H54 (cell line): ENCODE measurements around the gene DGLUCY.
"Not testable (repeated sequence)": the region's sequence is repeated elsewhere in the genome, so short reads cannot be mapped to it uniquely, and the experiment has no call there.

ENCODE experiments used
- DNase-seq: peaks from one replicate; pipeline ENCODE4 v3.0.0; 2011; ENCODE audit warnings: low spot score, mixed read lengths; ENCODE audit not compliant: insufficient read length
- FAIRE-seq: peaks from 3 replicates; lab custom pipeline; 2011; peaks lifted over from hg19 to GRCh38; lab: Jason Lieb, UNC
- POLR2A ChIP-seq: IDR thresholded peaks from 2 replicates; pipeline ENCODE4 v1.6.1; 2011; ENCODE audit warnings: low read depth, mild to moderate bottlenecking, low read length

DGLUCY gene

DNA sequence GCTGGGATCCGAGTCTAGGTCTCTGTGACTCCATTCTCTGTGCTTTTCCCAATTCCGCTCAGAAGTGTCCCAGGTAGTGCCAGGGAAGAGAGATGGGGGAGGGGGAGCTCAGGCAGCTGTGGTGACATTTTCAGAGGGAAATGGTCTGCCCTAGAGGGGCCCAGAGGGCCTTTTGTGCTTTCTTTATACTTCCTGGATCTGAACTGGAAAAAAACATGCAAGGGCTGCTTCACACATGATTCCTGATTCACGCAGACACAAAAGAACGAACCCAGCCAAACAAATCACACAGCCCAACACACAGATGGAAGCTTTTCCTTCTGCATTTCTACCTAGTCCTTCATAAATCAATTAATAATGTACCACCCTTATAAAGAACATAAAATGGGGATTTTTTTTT, 104.1 kb downstream of the DGLUCY start:
- FAIRE-seq: no peak

GRCh38 chr14:91219517-91220389, 105.9 kb downstream of the DGLUCY start:
- DNase-seq (no peak), FAIRE-seq (no peak)
- TF ChIP-seq POLR2A: no peak

More for the DNA sequence above, 104.1 kb downstream of the DGLUCY start:
- TF ChIP-seq POLR2A: no peak
- no peak for DNase-seq

DNA sequence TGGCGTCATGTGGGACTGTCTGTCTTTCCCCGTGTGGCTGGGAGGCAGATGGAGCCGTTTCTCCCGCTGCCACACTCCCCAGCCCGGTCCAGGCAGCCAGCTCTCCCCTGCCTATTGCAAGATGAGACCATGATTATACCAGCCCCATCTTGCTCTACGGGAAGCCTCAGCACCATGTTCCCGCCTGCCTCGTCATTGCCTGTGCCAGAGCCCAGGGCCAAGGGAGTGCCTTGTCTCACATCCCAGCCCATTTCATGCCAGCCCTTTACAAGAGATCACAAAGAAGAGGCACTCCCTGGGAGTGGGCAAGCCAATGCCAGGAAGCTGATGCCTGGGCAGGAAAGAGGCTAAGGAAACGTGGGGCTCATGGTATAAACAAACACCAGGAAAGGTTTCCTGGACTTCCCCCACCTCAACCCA, 106.7 kb downstream of the DGLUCY start:
- DNase-seq (no peak), FAIRE-seq (no peak)
- no peak for TF ChIP-seq POLR2A

DNA sequence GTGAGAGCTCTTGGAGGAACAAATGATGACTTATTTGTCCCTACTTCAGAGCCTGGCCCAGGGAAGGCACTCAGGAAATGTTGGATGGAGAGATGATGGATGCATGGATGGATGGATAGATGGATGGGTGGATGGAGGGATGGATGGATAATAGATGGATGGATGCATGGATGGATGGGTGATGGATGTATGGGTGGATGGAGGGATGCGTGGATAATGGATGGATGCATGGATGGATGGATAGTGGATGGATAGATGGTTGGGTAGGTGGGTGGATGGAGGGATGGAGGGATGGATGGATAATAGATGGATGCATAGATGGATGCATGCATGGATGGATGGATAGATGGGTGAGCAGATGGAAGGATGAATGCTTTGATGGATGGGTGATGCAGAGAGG, 107.4 kb downstream of the DGLUCY start:
- FAIRE-seq (no peak), DNase-seq (no peak)
- TF ChIP-seq POLR2A: no peak

DNA sequence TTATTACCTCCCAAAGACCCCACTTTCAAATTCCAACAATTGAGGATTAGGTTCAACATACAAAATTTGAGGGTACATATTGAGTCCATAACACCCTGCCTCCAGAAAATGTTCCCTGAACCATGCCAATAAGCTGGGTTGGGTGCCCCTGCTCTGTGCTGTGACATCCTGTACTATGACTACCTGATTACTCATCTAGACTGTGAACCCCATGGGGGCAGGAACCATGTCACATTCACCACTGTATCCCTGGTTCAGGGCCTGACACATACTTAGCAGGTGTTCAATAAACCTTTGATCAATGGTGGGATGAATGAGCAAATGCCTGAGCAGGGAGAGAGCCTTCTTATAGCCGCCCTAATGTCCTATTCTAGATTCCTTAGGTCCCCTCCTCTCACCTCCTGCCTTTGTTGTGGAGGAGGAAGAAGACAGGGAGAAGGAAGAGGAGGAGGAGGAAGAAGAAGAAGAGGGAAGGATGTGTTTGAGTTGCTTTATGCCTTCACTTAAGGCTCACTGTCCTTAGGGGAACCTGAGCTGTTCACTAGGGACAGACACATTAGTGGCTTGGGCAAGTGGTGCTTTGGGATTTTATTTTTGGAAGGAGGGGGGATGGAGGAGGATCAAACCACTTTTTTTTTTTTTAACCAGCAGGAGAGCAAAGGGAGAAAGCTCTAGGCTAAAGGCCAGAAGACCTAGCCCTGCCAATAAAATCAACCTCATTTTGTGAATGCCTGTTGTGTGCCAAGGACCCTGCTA, 109.3 kb downstream of the DGLUCY start:
- DNase-seq: no peak
- TF ChIP-seq POLR2A: no peak
- FAIRE-seq: no peak

DNA sequence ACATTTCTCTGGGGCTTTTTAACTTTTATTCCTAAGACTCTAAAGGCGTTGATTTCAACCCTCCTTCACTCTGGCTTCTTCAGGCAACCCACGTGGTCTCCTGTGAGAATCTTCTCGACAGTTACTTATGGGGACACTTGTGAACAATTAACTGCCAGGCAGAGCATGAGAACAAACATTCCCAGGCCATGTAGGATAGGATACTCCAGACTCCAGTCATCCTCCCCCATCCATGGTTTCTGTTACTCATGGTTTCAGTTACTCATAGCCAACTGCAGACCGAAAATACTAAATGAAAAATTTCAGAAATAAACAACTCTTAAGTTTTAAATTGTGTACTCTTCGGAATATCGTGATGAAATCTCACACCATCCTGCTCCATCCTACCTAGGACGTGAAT, 111.2 kb downstream of the DGLUCY start:
- DNase-seq (no peak), FAIRE-seq (no peak)
- TF ChIP-seq POLR2A: no peak

- DNase-seq, FAIRE-seq: not testable (repeated sequence)
Observed at GRCh38 chr14:91226360-91226759, 112.5 kb downstream of the DGLUCY start.

DNA sequence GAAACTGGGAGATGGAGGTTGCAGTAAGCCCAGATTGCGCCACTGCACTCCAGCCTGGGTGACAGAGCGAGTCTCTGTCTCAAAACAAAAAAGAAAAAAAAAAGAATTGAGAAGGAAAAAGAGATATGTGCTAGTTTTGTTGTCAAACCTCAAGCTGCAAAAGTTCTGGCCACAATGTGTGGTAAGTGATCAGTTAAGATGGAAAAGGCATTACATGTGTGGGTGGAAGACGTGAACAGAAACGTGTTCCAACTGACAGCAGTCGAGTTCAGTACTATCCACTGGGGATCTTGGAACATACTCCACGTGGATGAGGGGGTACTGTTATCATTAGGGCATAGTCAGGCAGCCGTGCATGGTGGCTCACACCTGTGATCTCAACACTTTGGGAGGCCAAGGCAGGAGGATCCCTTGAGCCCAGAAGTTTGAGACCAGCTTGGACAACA, 113.3 kb downstream of the DGLUCY start:
- FAIRE-seq (no peak), DNase-seq (no peak)
- no peak for TF ChIP-seq POLR2A

DNA sequence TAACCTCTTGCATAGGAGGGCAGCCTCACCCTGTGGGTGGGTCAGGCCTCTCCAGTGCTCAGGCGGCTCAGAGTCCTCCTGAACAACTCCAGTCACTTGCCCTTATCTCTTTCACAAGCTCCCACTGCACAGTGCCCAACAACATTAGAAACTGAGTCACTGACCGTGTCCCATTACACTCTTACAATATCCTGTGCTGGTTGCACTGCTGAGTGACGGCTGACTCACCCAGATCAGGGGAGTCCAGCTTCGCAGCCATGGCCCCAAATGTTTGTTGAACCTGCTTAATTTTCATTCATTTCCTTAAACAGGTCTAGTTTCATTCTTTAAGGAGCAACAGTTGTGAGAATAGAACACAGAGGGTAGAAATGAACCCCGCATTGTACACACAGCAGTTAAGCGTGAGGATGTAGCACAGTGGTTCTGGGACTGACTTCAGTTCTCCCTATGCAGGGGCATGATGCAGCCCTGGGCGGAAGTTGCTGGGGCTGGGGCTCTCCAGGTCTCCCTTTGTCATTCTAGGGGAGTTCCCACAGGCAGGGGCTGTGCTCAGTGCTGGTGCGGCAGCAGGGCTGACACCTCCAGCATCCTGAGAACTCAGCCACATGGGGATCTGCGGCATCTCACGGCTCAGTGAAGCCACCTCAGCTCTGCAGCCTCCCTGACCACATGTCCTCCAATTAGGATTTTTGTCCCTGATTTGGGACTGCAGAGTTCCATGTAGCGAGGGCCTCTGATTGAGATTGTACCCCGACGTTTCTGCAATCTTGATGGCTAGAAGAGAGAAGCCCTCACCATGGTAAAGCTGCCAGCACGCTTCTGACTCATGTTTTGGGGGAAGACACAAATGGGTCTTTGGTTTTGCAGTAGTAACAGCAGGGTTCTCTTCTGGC, 114.5 kb downstream of the DGLUCY start:
- FAIRE-seq (peak; percentile 85), DNase-seq (no peak)

DNA sequence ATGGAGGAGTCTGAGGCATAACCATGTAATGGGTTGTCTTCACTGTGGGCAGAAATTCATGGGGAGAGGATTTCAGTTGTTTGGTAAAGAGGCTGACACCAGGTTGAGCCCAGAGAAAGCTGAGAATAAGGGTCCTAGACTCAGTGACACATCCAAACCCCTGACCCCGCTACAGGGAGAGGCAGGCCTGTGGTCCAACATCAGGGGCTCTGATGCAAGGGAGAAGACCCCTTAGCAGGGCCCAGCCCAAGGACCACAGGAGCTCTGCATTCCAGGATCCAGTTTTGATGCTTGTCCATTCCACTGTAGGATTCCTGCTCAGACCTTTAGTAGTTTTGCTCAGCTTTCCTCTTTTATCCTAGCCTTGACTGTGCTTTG, 115.1 kb downstream of the DGLUCY start:
- TF ChIP-seq POLR2A: no peak
- DNase-seq: no peak
- no peak for FAIRE-seq

More for the DNA sequence above, 114.5 kb downstream of the DGLUCY start:
- no peak for TF ChIP-seq POLR2A

DNA sequence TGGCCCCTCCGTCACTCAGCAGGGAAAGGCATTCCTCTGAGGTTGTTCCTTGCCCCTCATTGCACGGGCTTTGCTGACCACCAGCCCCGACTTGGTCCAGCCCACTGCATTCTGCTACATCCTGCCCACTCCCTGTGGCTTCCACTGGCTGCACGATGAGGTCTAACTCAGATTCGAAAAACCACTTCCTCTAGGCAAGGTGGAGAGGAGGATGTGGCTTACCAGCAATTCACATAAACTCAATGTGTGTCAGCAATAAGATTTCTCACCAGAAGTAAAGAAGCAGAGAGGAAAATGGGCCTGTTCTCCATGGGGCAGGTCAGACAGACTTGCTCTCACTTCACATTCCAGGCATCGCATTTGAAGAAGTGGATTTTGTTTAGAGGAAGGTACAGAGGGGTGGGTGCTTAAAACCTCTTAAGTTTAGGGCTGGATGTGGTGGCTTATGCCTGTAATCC, 115.9 kb downstream of the DGLUCY start:
- FAIRE-seq (peak; percentile 75), DNase-seq (peak; percentile 62)
- no peak for TF ChIP-seq POLR2A

DNA sequence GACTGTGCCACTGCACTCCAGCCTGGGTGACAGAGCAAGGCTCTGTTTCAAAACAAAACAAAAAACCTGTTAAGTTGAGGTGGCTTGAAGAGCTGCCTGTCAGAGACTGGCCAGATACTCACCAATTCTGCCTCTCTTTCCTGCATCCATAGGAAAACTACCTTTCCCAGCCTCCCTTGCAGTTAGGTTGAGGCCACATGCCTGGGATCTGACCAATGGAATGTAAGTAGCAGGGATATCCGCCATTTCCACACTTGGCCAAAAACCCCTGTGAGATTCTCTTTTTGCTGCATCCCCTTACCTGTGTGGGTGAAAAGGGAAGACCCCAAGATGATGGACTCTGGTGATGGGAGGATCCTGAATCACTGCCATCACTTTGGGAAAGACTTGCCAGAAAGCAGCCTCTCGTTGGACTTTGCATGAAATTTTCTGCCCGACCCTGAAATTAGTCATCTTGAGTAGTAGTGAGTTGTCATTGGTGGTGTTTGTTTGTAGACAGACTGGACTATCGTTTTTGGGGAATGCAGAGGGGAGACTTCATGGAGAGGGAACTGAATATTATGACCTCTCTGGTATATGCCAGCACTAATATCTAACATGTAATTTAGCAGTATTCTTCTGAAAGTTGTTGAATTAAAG, 116.6 kb downstream of the DGLUCY start:
- no peak for TF ChIP-seq POLR2A
- DNase-seq (no peak), FAIRE-seq (no peak)

GRCh38 chr14:91231446-91231845, 117.6 kb downstream of the DGLUCY start:
- no peak for FAIRE-seq
- no peak for TF ChIP-seq POLR2A
- DNase-seq: no peak
